ENCODE results near the gene TFEB. TPM values are rescaled to one million over a fixed set of nuclear protein-coding genes. Genes with fewer than 3 reads are reported as not detected.

Gene TFEB
- total RNA-seq, 1 donor from 2014 or later = 18.6 TPM

- Histone ChIP-seq H3K4me3 (no peak overlapping the region), H3K9me3 (no peaks in the 10 kb centered on the region), H3K36me3 (no peaks in the 10 kb centered on the region), H3K27ac (no peak overlapping the region), H3K4me1 (no peaks in the 10 kb centered on the region), H3K27me3 (no peaks in the 10 kb centered on the region)
- no peak for TF ChIP-seq CTCF (IDR thresholded peaks at IDR 0.05)
- intact Hi-C loops (cut with DNase I) = no loop called here
- DNase-seq (ENCODE audit: low spot score in 2 of 2) = no peak
These were observed 8.2 kb upstream of the TFEB start for GRCh38 chr6:41743406-41744235.

GRCh38 chr6:41741625-41742490 lies 6.5 kb upstream of the TFEB start:
- H3K27me3 ChIP-seq = no peaks in the 10 kb centered on the region
- no peak for TF ChIP-seq CTCF (IDR thresholded peaks at IDR 0.05)
- DNase-seq (ENCODE audit: low spot score in 2 of 2) = no peak
- no peaks in the 10 kb centered on the region for H3K9me3 ChIP-seq
- H3K4me3 ChIP-seq = no peak overlapping the region
- intact Hi-C loops (cut with DNase I) = no loop called here
- no peak overlapping the region for H3K27ac ChIP-seq
- no peaks in the 10 kb centered on the region for H3K36me3 ChIP-seq
- H3K4me1 ChIP-seq = no peaks in the 10 kb centered on the region

- Histone ChIP-seq H3K4me1 (peaks cover 0 to 5% of the 10 kb centered on the region in 2 donors), H3K4me3 (no peak overlapping the region), H3K36me3 (no peaks in the 10 kb centered on the region), H3K27me3 (no peaks in the 10 kb centered on the region), H3K9me3 (no peaks in the 10 kb centered on the region), H3K27ac (no peak overlapping the region)
- intact Hi-C loops (cut with DNase I) = no loop called here
- no peak for DNase-seq (ENCODE audit: low spot score in 2 of 2)
- TF ChIP-seq CTCF (IDR thresholded peaks at IDR 0.05) = no peak
These were observed 5.2 kb upstream of the TFEB start for GRCh38 chr6:41740366-41741162.

GRCh38 chr6:41739041-41739440 lies 3.6 kb upstream of the TFEB start:
- H3K4me1 ChIP-seq = peaks cover 0 to 5% of the 10 kb centered on the region in 2 donors
- no peak overlapping the region for H3K27ac ChIP-seq
- no peak overlapping the region for H3K4me3 ChIP-seq
- TF ChIP-seq CTCF (IDR thresholded peaks at IDR 0.05) = no peak
- no peaks in the 10 kb centered on the region for H3K27me3 ChIP-seq
- no peak for DNase-seq (ENCODE audit: low spot score in 2 of 2)
- no peaks in the 10 kb centered on the region for H3K36me3 ChIP-seq
- intact Hi-C loops (cut with DNase I) = loop anchor here (5.0 to 10.0 kb wide), 2 partner anchors 664 to 823 kb away; partner anchors contain the start of genes NFYA, OARD1 and UBR2
- no peaks in the 10 kb centered on the region for H3K9me3 ChIP-seq

- intact Hi-C loops (cut with DNase I) = loop anchor here (5.0 to 10.0 kb wide), 2 partner anchors 663 to 825 kb away; partner anchors contain the start of genes NFYA, OARD1 and UBR2
- Histone ChIP-seq H3K27me3 (no peaks in the 10 kb centered on the region), H3K27ac (no peak overlapping the region), H3K9me3 (no peaks in the 10 kb centered on the region), H3K4me1 (peaks cover 0 to 16% of the 10 kb centered on the region in 2 donors), H3K4me3 (no peak overlapping the region), H3K36me3 (no peaks in the 10 kb centered on the region)
- no peak for DNase-seq (ENCODE audit: low spot score in 2 of 2)
- no peak for TF ChIP-seq CTCF (IDR thresholded peaks at IDR 0.05)
These were observed 2.3 kb upstream of the TFEB start for GRCh38 chr6:41737591-41738130.
